Duodenal mucosa (tissue), 2 donors: ENCODE measurements around the gene AFF3.

Experiments used
- H3K27ac ChIP-seq: one replicate; pipeline ENCODE4 v1.7.0; 2013; ENCODE audit warnings: low read depth, low read length
- H3K27me3 ChIP-seq, 2 donors: one replicate each; pipeline ENCODE4 v1.7.0; 2013; ENCODE audit warnings: low read length in 2 of 2, control low read depth in 1 of 2; ENCODE audit not compliant: insufficient read depth in 2 of 2, control insufficient read depth in 1 of 2
- H3K36me3 ChIP-seq, 2 donors: one replicate each; pipeline ENCODE4 v1.7.0; 2013; ENCODE audit warnings: low read length in 2 of 2, control low read depth in 1 of 2; ENCODE audit not compliant: insufficient read depth in 2 of 2, control insufficient read depth in 1 of 2
- H3K4me1 ChIP-seq, 2 donors: one replicate each; pipeline ENCODE4 v1.7.0; 2013; ENCODE audit warnings: low read length in 2 of 2, control low read depth in 1 of 2; ENCODE audit not compliant: insufficient read depth in 2 of 2, control insufficient read depth in 1 of 2
- H3K4me3 ChIP-seq, 2 donors: one replicate each; pipeline ENCODE4 v1.7.0; 2013; ENCODE audit warnings: low read length in 2 of 2, low read depth in 1 of 2
- H3K9ac ChIP-seq, 2 donors: one replicate each; pipeline ENCODE4 v1.7.0; 2013; ENCODE audit warnings: low read length in 2 of 2, low read depth in 1 of 2
- H3K9me3 ChIP-seq, 2 donors: one replicate each; pipeline ENCODE4 v1.7.0; 2013; ENCODE audit warnings: low read length in 2 of 2, control low read depth in 1 of 2; ENCODE audit not compliant: control insufficient read depth in 1 of 2

The AFF3 gene

DNA sequence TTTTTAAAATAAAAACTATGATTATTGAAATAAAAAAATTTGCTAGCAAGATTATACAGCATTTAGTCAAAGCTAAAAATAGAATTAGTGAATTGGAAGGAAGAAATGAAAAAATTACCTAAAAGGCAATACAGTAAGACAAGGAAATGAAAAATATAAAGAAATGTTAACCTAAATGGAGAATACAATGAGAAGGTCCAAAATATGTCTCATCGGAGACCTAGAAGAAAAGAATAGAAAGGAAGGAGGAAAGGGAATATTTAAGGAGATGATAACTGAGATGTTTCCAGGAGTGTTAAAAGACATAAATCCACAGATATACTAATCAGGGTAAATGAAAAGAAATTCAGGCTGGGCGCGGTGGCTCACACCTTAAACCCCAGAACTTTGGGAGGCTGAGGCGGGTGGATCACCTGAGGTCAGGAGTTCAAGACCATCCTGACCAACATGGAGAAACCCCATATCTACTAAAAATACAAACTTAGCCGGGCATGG lies 78.9 kb downstream of the AFF3 start:
- no peaks in the 10 kb centered on the region for H3K9me3 ChIP-seq
- no peak overlapping the region for H3K27ac ChIP-seq
- H3K36me3 ChIP-seq = no peaks in the 10 kb centered on the region
- H3K27me3 ChIP-seq = no peaks in the 10 kb centered on the region
- H3K4me3 ChIP-seq = no peak overlapping the region
- H3K4me1 ChIP-seq = peaks cover 0 to 6% of the 10 kb centered on the region in 2 donors
- H3K9ac ChIP-seq = no peak overlapping the region

GRCh38 chr2:100062336-100062735 lies 80.1 kb downstream of the AFF3 start:
- Histone ChIP-seq H3K36me3 (no peaks in the 10 kb centered on the region), H3K4me3 (no peak overlapping the region), H3K9ac (no peak overlapping the region), H3K27ac (no peak overlapping the region), H3K27me3 (no peaks in the 10 kb centered on the region), H3K4me1 (peaks cover 0 to 6% of the 10 kb centered on the region in 2 donors), H3K9me3 (no peaks in the 10 kb centered on the region)

- Histone ChIP-seq H3K9ac (no peak overlapping the region), H3K9me3 (no peaks in the 10 kb centered on the region), H3K27me3 (no peaks in the 10 kb centered on the region), H3K4me3 (no peak overlapping the region), H3K27ac (no peak overlapping the region), H3K36me3 (no peaks in the 10 kb centered on the region), H3K4me1 (peaks cover 0 to 6% of the 10 kb centered on the region in 2 donors)
Measured at GRCh38 chr2:100060875-100061274, 81.5 kb downstream of the AFF3 start.

- H3K27ac ChIP-seq = no peak overlapping the region
- no peaks in the 10 kb centered on the region for H3K27me3 ChIP-seq
Measured at GRCh38 chr2:100059638-100060037, 82.8 kb downstream of the AFF3 start.

GRCh38 chr2:100057901-100058261 lies 84.5 kb downstream of the AFF3 start:
- Histone ChIP-seq H3K27ac (no peak overlapping the region), H3K4me1 (peaks cover under 1% of the 10 kb centered on the region in 2 donors), H3K36me3 (no peaks in the 10 kb centered on the region), H3K27me3 (no peaks in the 10 kb centered on the region), H3K9ac (no peak overlapping the region), H3K4me3 (no peak overlapping the region), H3K9me3 (no peaks in the 10 kb centered on the region)

More at GRCh38 chr2:100059638-100060037, 82.8 kb downstream of the AFF3 start:
- H3K9ac ChIP-seq = no peak overlapping the region
- H3K9me3 ChIP-seq = no peaks in the 10 kb centered on the region
- H3K36me3 ChIP-seq = no peaks in the 10 kb centered on the region
- H3K4me1 ChIP-seq = peaks cover 0 to 6% of the 10 kb centered on the region in 2 donors
- no peak overlapping the region for H3K4me3 ChIP-seq

- Histone ChIP-seq H3K4me3 (no peak overlapping the region), H3K9ac (no peak overlapping the region), H3K4me1 (peaks cover 5 to 7% of the 10 kb centered on the region in 2 donors), H3K36me3 (no peaks in the 10 kb centered on the region), H3K9me3 (no peaks in the 10 kb centered on the region), H3K27me3 (no peaks in the 10 kb centered on the region), H3K27ac (no peak overlapping the region)
Measured at GRCh38 chr2:100054426-100054825, 88.0 kb downstream of the AFF3 start.

DNA sequence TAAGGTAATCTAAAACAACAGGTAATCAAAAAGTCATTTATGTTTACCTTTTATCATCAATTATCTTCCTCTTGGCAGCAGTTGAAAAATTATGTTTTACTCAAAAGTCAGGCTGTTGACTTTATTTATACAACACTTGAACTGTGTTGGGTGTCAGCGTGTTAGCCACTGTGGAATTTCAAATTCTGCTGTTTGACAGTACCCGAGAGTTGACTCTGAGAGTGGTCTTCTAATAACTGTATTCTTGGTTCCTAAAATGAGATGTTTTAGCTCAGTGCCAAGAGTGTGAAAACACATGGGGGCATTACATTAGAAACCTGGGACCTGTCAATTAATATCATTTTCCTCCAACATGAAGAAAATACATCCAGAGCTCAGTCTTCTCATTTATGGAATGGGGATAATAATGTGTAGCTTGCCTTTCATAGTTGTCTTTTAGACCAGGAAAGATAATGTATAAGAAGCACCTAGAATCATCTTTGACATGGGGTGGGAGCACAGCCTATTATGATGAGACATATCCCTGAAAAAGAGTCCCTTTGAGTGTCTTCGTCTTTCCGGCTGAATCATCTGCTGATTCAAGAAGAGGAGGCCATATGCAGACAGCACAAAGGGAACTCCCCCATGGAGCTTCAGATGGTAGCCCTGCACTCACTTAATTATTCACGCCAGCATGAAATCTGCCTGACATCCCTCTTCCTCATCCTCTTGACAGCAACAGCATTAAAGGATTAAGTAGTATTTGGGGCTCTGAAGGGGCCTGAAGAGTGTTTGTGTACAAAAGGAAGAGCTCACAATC lies 89.1 kb downstream of the AFF3 start:
- H3K9me3 ChIP-seq = no peaks in the 10 kb centered on the region
- H3K27me3 ChIP-seq = no peaks in the 10 kb centered on the region
- no peak overlapping the region for H3K9ac ChIP-seq
- H3K4me1 ChIP-seq = peaks cover 5 to 7% of the 10 kb centered on the region in 2 donors
- H3K36me3 ChIP-seq = no peaks in the 10 kb centered on the region
- no peak overlapping the region for H3K4me3 ChIP-seq
- no peak overlapping the region for H3K27ac ChIP-seq

GRCh38 chr2:100052650-100053049 lies 89.7 kb downstream of the AFF3 start:
- Histone ChIP-seq H3K9ac (no peak overlapping the region), H3K27ac (no peak overlapping the region), H3K27me3 (no peaks in the 10 kb centered on the region), H3K4me3 (no peak overlapping the region), H3K4me1 (peaks cover 5 to 7% of the 10 kb centered on the region in 2 donors), H3K36me3 (no peaks in the 10 kb centered on the region), H3K9me3 (no peaks in the 10 kb centered on the region)

GRCh38 chr2:100051253-100051652 lies 91.1 kb downstream of the AFF3 start:
- no peaks in the 10 kb centered on the region for H3K36me3 ChIP-seq
- H3K4me1 ChIP-seq = peaks cover 5 to 7% of the 10 kb centered on the region in 2 donors
- H3K27ac ChIP-seq = no peak overlapping the region
- H3K9me3 ChIP-seq = no peaks in the 10 kb centered on the region
- no peak overlapping the region for H3K9ac ChIP-seq
- H3K27me3 ChIP-seq = no peaks in the 10 kb centered on the region
- H3K4me3 ChIP-seq = no peak overlapping the region

GRCh38 chr2:100050685-100051084 lies 91.7 kb downstream of the AFF3 start:
- no peak overlapping the region for H3K9ac ChIP-seq
- H3K36me3 ChIP-seq = no peaks in the 10 kb centered on the region
- H3K4me3 ChIP-seq = no peak overlapping the region
- H3K4me1 ChIP-seq = peaks cover 5 to 7% of the 10 kb centered on the region in 2 donors
- no peaks in the 10 kb centered on the region for H3K9me3 ChIP-seq
- H3K27ac ChIP-seq = no peak overlapping the region
- H3K27me3 ChIP-seq = peaks cover 0 to 3% of the 10 kb centered on the region in 2 donors
